Measurements from ENCODE around the gene BTG1.

BTG1 gene

GRCh38 chr12:92134638-92135274 is 10.9 kb downstream of the BTG1 start:
- no peak for DNase-seq (ENCODE audit: low read depth, low spot score)
- peak overlapping the region; percentile 98 for H3K27ac ChIP-seq

DNA sequence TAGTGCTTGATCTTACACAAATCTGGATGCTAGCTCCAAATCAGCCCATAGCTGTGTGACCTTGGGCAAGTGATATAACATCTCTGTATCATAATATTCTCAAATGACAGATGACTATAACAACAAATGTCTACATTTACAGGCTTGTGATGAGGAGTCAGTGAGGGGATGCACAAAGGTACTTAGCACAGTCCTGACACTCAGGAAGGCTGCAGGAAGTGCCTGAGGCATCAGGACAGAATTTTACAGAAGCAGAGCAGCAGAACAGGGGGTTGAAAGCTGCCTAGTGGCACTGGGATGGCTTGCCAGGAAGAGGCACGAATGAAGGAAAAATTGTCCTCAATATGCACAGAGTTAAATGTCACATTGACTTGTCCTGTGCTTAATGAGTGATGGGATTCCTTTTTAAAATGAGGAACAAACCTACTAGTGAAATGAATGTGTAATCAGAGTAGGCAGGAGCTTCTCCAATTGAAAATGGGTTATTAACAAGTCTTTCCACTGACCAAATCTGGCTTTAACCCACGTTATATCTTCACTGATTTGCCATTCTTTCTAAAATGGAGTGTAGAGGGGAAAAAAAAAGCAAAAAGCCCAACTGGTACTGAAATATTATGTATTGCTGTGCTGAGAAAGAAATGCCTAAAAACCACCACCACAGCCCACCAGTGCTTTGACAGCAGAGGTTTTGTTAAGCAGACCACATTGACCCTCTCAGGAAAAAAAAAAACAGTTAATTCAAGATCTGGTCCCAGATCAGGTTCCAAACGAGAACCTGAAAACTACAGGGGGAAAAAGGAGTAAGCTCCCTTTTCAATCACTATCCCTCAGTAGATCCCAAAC is 11.6 kb downstream of the BTG1 start:
- peak overlapping the region; percentile 98 for H3K27ac ChIP-seq
- DNase-seq (ENCODE audit: low read depth, low spot score): no peak

GRCh38 chr12:92133171-92133570 is 12.5 kb downstream of the BTG1 start:
- DNase-seq (ENCODE audit: low read depth, low spot score): no peak
- peak overlapping the region; percentile 98 for H3K27ac ChIP-seq

- DNase-seq (ENCODE audit: low read depth, low spot score): no peak
- H3K27ac ChIP-seq: no peak overlapping the region
These were observed 13.4 kb downstream of the BTG1 start for GRCh38 chr12:92132288-92132687.

DNA sequence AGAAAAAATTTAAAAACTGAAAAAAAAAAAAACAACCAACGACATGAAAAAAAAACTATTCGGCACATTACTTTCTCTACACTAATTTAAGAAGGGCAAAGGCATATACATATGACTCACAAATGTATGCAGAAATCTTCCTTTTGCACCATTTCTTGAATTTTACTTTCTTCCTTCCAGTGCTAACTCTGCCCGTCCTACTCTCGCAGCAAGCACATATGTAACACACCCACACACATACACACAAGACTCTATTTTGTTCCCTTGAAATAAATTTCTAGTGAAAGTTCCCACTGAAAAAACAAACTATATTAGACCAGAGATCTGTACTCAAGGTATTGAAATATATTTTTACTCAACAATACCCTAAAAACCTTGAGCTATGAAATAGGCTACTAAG is 14.6 kb downstream of the BTG1 start:
- no peak overlapping the region for H3K27ac ChIP-seq
- no peak for DNase-seq (ENCODE audit: low read depth, low spot score)

- H3K27ac ChIP-seq: no peak overlapping the region
- DNase-seq (ENCODE audit: low read depth, low spot score): no peak
These were observed 16.0 kb downstream of the BTG1 start for GRCh38 chr12:92129609-92130008.

DNA sequence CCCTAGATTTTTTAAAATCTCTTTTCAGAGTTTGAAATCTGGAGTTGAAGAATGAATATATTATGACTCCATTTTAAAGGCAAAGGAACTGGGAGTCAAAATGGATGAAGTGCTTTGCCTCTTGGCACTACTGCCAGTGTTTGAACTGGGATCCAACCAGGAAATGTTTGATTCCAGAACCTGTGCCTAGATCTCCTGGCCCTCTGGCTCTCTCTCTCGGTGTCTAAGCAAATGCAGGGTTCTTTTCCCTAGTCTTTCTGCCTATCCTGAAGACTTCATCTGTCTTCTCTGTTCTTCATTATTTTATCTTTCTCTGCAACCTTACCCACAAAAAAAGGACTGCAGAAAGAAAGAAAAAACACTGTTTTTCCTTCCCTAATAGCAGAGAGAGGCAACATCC is 17.0 kb downstream of the BTG1 start:
- no peak for DNase-seq (ENCODE audit: low read depth, low spot score)
- H3K27ac ChIP-seq: no peak overlapping the region

GRCh38 chr12:92124689-92125029 is 21.0 kb downstream of the BTG1 start:
- H3K27ac ChIP-seq: peak overlapping the region; percentile 41
- no peak for DNase-seq (ENCODE audit: low read depth, low spot score)

- peak overlapping the region; percentile 41 for H3K27ac ChIP-seq
- no peak for DNase-seq (ENCODE audit: low read depth, low spot score)
These were observed 21.6 kb downstream of the BTG1 start for GRCh38 chr12:92123780-92124688.

GRCh38 chr12:92122941-92123779 is 22.5 kb downstream of the BTG1 start:
- DNase-seq (ENCODE audit: low read depth, low spot score): no peak
- H3K27ac ChIP-seq: peak overlapping the region; percentile 41

GRCh38 chr12:92121826-92122225 is 23.8 kb downstream of the BTG1 start:
- no peak for DNase-seq (ENCODE audit: low read depth, low spot score)
- no peak overlapping the region for H3K27ac ChIP-seq

GRCh38 chr12:92118826-92119536 is 26.7 kb downstream of the BTG1 start:
- no peak for DNase-seq (ENCODE audit: low read depth, low spot score)
- no peak overlapping the region for H3K27ac ChIP-seq

DNA sequence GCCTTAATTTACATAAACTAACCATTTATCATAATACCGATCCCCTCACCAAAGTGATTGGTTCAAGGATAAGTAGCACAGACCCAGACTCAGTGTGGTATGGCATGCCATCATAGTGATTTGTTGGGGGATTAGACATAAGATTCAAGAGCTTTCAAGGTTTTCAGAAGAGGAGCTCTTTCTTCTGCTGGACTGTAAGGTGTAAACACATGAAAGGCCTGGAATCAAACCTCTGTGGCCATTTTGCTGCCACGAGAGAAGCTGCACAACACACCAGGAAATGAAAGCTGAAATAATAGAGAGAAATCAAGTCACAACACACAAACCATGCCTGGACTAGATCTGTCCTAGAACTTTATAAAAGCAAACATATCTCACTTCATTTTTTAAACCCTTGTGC is 30.8 kb downstream of the BTG1 start:
- DNase-seq (ENCODE audit: low read depth, low spot score): no peak
- H3K27ac ChIP-seq: no peak overlapping the region

DNA sequence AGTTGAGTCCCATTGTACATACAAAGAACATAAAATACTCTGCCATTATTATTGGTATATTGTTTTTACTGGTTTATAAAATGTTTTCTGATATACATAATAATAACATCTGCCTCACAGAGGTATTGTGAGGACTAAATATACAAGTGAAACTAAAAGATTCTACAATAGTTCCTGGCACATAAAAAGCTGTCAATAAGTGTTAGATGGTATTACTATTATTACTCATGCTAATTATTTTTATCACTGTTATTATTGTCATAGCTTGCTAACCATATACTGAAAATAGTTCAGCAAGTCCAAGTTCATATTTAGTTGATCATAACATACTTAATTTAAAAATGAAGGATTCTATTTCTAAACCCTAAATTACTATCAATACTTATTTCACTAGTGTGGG is 34.4 kb downstream of the BTG1 start:
- H3K27ac ChIP-seq: no peak overlapping the region
- DNase-seq (ENCODE audit: low read depth, low spot score): no peak

DNA sequence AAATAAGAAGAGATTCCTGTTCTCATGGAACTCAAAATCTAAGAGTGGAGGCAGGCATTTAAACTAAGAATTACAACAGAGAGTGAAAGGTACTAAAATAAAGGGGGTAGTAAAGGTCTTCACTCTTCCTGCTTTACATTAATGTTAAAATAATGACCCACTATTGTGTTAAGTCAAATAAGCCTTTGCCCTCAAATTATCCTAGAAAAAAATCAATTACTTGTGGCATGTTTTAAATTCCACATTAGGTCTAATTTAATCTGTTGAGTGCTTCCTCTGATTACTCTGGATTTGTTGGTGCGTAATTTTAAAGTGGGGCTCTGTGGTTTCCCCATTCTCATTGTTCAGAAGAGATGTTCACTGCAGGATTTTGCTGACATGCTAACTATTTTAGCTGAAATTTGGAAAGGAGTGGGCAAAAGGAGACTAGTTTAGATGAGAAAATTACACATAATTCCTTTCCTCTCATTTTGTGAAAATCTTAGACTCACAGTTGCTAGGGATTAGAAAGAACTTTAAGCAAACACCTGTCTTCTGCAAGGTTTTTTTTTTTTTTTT is 35.5 kb downstream of the BTG1 start:
- no peak for DNase-seq (ENCODE audit: low read depth, low spot score)
- no peak overlapping the region for H3K27ac ChIP-seq

GRCh38 chr12:92109613-92110012 is 36.0 kb downstream of the BTG1 start:
- H3K27ac ChIP-seq: no peak overlapping the region
- DNase-seq (ENCODE audit: low read depth, low spot score): no peak

- DNase-seq (ENCODE audit: low read depth, low spot score): no peak
- no peak overlapping the region for H3K27ac ChIP-seq
These were observed 37.0 kb downstream of the BTG1 start for GRCh38 chr12:92108651-92109050.

- no peak for DNase-seq (ENCODE audit: low read depth, low spot score)
- no peak overlapping the region for H3K27ac ChIP-seq
These were observed 38.0 kb downstream of the BTG1 start for GRCh38 chr12:92107621-92108131.

DNA sequence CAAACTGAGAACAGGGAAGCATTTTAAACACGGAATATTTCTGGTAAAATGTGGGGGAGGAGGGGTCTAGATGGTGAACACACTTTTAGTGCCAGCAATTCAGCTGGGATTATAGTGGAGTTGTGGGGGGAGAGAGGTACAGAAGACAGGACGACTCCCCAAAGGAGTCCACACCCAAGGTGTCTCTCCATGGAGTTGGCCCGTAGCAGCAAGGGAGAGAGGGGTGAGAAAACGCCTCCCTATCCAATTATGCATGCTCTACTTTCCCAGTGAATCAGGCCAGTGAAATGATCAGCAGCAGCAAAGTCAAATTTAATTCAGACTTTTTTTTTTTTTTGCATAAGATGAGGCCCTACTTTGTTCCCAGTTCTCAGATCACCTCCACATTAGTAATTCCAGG is 38.6 kb downstream of the BTG1 start:
- no peak overlapping the region for H3K27ac ChIP-seq
- DNase-seq (ENCODE audit: low read depth, low spot score): no peak

Measured in epithelial cell of prostate (primary cell).